Measurements from ENCODE around the gene LBHD1.
"Not testable (repeated sequence)": the region's sequence is repeated elsewhere in the genome, so short reads cannot be mapped to it uniquely, and the experiment has no call there.

The LBHD1 gene

DNA sequence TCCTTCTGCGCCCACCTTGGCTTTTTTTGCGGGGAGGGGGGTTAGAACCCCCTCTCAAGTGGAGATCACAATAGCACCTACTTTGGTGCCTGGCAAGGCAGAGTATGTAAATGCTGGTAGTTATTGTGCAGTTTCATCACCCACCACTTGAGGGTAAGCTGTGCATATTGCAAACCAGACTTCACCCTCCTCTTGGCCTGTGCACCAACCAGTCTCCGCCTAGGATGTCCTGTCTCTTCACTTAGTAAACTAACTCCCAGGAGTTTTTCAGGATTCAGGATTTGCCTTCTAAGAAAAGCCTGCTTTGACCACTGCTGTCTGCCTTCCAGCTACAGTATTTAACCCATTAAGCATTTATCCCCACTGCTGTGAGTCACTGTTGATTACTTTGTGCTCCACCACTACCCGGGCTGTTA is 8.8 kb upstream of the LBHD1 start:
- peaks cover 30% of the 10 kb centered on the region for H3K4me1 Mint-ChIP-seq (ENCODE audit: low read depth)
- peak; percentile 32 for DNase-seq (ENCODE audit: low spot score)
- H3K9me3 Mint-ChIP-seq = no peaks in the 10 kb centered on the region
- peak overlapping the region; percentile 64 for H3K4me3 Mint-ChIP-seq
- H3K36me3 Mint-ChIP-seq (ENCODE audit: low read depth) = peaks cover 20% of the 10 kb centered on the region
- peak overlapping the region; percentile 80 for H3K27ac Mint-ChIP-seq
- H3K27me3 Mint-ChIP-seq (ENCODE audit: low read depth) = no peaks in the 10 kb centered on the region

DNA sequence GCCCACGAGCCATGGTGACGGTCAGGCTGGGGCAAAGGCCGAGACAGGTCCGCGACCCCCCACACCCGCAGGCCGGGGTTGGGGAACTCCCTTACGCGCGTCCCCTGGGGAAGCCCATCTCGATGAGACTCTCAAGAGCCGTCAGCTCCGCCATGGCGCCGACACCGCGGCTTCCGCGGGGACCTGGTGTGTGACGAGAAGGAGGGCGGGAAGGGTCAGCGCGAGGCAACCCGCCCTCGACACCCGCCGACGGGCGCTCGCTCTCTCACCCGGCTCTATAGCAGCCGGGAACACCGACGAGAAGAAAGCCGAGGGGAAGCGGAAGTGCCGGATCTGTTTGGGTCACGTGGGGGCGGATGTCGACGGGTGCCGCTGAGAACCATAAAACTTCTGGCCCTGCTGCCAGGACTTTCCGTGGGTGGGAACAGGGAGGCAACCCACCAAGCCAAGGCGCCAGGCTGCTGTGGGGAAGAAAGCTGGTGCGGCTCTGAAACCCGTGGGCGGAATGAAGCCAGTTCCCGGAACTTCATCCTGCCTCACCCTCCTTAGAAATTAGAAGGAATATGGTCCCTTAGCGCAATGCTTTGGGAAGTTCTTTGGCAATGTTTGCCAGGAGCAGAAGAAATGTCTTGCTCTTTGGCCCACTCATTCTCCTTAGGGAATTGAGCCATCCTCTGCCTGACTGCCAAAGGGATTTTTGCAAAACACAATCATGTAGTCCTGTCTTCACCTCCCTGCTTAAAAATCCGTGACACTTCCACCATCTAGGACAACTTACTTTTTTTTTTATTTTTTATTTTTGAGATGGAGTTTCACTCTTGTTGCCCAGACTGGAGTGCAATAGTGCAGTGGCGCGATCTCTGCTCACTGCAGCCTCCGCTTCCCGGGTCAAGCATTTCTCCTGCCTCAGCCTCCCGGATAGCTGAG is 7.0 kb upstream of the LBHD1 start, which contains the start of gene UBXN1:
TSS of gene UBXN1 (minus strand) at position 304 of the 927 bp plus-strand sequence. CDS start at position 154, 150 bp downstream.
- peak; percentile 86 for DNase-seq (ENCODE audit: low spot score)
- Mint-ChIP-seq H3K9me3 (no peaks in the 10 kb centered on the region), H3K36me3 (ENCODE audit: low read depth) (peaks cover 27% of the 10 kb centered on the region), H3K27ac (peak within 1 kb of the TSS; percentile 92), H3K27me3 (ENCODE audit: low read depth) (no peaks in the 10 kb centered on the region), H3K4me3 (peak within 1 kb of the TSS; percentile 93), H3K4me1 (ENCODE audit: low read depth) (peaks cover 34% of the 10 kb centered on the region)

DNA sequence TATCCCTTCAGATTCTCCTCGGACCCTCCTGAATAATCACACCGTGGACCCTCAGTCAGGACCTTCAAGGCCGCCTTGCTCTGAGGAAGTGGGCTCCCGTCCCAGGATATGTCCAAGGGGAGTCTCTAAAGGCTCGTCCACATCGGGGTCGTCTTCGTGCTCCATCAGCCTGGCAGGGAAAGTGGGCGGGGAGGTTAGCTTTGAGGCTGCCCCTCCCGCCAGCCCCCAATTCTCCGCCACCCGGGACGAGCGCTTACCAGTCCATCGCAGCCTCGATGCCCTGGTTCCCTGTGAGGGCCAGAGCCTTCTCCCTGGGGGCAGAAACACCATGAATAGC is 6.3 kb upstream of the LBHD1 start:
- H3K27ac Mint-ChIP-seq = peak overlapping the region; percentile 92
- no peaks in the 10 kb centered on the region for H3K27me3 Mint-ChIP-seq (ENCODE audit: low read depth)
- peak overlapping the region; percentile 93 for H3K4me3 Mint-ChIP-seq
- no peaks in the 10 kb centered on the region for H3K9me3 Mint-ChIP-seq
- no peak for DNase-seq (ENCODE audit: low spot score)
- H3K4me1 Mint-ChIP-seq (ENCODE audit: low read depth) = peaks cover 36% of the 10 kb centered on the region
- H3K36me3 Mint-ChIP-seq (ENCODE audit: low read depth) = peaks cover 30% of the 10 kb centered on the region

DNA sequence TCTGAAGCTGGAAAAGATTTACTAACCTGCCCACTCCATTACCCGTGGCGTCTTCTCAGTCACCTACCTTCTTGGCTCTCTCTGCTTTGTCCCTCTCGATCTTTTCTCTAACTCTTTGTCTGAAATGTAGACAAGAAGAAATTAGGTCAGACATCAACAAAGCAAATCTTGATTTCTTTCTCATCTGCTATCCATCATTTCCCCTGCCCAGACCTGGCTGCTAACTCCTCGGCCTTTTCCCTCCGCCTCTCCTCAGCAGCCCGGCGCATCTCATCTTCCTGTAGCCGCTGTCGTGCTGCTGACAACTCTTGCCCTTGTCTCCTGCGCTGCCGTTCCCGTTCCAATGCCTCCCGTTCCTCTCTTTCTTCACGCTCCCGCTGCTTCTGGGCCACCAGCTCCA is 5.6 kb upstream of the LBHD1 start:
- peak overlapping the region; percentile 93 for H3K4me3 Mint-ChIP-seq
- H3K27ac Mint-ChIP-seq = peak overlapping the region; percentile 92
- no peaks in the 10 kb centered on the region for H3K27me3 Mint-ChIP-seq (ENCODE audit: low read depth)
- peaks cover 41% of the 10 kb centered on the region for H3K4me1 Mint-ChIP-seq (ENCODE audit: low read depth)
- no peak for DNase-seq (ENCODE audit: low spot score)
- H3K9me3 Mint-ChIP-seq = no peaks in the 10 kb centered on the region
- peaks cover 31% of the 10 kb centered on the region for H3K36me3 Mint-ChIP-seq (ENCODE audit: low read depth)

DNA sequence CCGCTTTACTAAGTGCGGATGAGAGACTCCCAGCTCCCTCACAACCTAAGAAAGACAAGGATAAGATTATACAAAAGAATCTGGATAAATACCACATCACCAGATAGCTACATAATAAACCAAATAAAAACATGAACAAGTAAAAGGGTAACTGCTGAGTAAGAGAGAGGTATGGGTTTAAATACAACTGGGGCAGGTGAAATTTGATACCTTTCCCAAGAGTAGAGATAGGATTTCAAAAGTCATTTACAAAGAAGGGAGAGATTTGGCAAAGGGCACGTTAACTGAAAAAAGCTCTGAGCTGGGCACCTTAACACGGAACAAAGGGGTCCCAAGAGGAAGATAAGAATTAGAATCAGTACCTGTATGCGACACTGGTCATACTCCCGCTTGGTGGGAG is 5.1 kb upstream of the LBHD1 start:
- Mint-ChIP-seq H3K36me3 (ENCODE audit: low read depth) (peaks cover 36% of the 10 kb centered on the region), H3K4me1 (ENCODE audit: low read depth) (peaks cover 44% of the 10 kb centered on the region), H3K4me3 (peak overlapping the region; percentile 67), H3K27me3 (ENCODE audit: low read depth) (no peaks in the 10 kb centered on the region), H3K27ac (peak overlapping the region; percentile 51), H3K9me3 (no peaks in the 10 kb centered on the region)
- DNase-seq (ENCODE audit: low spot score) = no peak

DNA sequence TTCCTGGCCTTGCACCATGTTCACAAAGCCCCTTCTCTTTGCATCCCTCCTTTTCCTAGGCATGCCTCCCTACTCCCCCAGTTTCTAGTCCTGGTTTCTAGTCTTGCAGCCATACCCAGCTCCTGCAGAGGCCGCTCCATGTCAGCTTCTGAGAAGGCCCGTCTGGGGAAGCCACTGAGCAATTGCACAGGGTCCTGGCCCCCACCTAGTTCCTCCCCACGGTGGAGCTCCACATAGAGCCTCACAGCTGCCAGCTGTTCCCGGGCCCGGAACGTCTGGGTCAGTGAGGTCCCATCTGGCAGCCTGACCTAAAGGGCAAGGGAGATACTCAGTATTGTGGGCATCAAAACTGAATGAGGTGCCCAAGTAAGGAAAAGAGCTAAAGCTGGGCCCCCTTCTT is 4.6 kb upstream of the LBHD1 start:
- no peaks in the 10 kb centered on the region for H3K9me3 Mint-ChIP-seq
- no peak for DNase-seq (ENCODE audit: low spot score)
- H3K4me3 Mint-ChIP-seq = peak overlapping the region; percentile 67
- no peaks in the 10 kb centered on the region for H3K27me3 Mint-ChIP-seq (ENCODE audit: low read depth)
- peaks cover 44% of the 10 kb centered on the region for H3K4me1 Mint-ChIP-seq (ENCODE audit: low read depth)
- H3K36me3 Mint-ChIP-seq (ENCODE audit: low read depth) = peaks cover 39% of the 10 kb centered on the region
- H3K27ac Mint-ChIP-seq = no peak overlapping the region

DNA sequence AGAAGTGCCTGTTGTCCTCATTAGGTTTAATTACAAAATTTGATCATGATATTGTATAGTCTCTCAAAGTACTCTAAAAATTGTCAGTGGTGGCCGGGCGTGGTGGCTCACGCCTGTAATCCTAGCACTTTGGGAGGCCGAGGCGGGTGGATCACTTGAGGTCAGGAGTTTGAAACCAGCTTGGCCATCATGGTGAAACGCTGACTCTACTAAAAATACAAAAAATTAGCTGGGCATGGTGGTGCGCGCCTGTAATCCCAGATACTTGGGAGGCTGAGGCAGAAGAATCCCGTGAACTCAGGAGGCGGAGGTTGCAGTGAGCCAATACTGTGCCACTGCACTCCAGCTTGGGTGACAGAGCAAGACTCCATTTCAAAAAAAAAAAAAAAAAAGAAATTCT is 3.3 kb upstream of the LBHD1 start:
- peaks cover 44% of the 10 kb centered on the region for H3K36me3 Mint-ChIP-seq (ENCODE audit: low read depth)
- H3K4me3 Mint-ChIP-seq; H3K27ac Mint-ChIP-seq; H3K27me3 Mint-ChIP-seq (ENCODE audit: low read depth); H3K9me3 Mint-ChIP-seq; DNase-seq (ENCODE audit: low spot score): not testable (repeated sequence)
- H3K4me1 Mint-ChIP-seq (ENCODE audit: low read depth) = peaks cover 43% of the 10 kb centered on the region

DNA sequence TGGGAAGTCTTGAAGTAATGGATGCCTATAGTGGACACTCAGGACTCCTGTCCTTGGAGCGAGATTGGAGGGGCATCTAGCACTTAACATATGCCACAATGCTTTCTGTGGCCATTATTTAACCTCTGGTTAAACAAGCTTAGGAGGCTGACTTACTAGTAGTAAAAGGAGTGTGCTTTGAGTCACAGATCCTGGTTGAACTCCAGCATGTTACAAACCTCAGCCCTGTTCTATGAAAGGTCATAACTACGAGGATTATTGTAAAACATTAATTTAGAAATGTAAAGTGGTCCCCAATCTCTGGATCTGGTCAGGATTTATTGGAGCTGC is 1.1 kb upstream of the LBHD1 start:
- Mint-ChIP-seq H3K36me3 (ENCODE audit: low read depth) (peaks cover 45% of the 10 kb centered on the region), H3K4me1 (ENCODE audit: low read depth) (peaks cover 45% of the 10 kb centered on the region), H3K27me3 (ENCODE audit: low read depth) (no peaks in the 10 kb centered on the region), H3K4me3 (peak overlapping the region; percentile 98), H3K27ac (no peak overlapping the region), H3K9me3 (no peaks in the 10 kb centered on the region)
- no peak for DNase-seq (ENCODE audit: low spot score)

DNA sequence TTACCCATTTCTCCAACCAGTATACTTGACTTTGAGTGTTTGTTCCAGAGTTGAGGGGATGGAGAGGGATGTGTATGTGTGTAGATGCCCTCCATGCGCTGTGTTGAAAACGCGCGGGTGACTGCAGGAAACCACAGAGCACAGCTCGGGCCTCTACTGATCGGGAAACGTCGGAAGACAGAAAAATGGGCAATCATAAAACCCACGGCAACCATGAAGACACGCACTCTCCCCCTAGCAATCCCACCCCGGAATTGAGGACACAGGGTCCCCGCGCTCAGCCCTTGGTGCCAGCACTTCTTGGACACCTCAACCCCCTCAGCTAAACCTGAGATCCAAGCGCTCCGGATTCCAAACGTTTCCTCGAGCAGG is 845 bp downstream of the LBHD1 start:
- H3K4me1 Mint-ChIP-seq (ENCODE audit: low read depth) = peaks cover 43% of the 10 kb centered on the region
- H3K36me3 Mint-ChIP-seq (ENCODE audit: low read depth) = peaks cover 42% of the 10 kb centered on the region
- peak overlapping the region; percentile 92 for H3K27ac Mint-ChIP-seq
- H3K9me3 Mint-ChIP-seq = no peaks in the 10 kb centered on the region
- no peak for DNase-seq (ENCODE audit: low spot score)
- H3K27me3 Mint-ChIP-seq (ENCODE audit: low read depth) = no peaks in the 10 kb centered on the region
- H3K4me3 Mint-ChIP-seq = peak overlapping the region; percentile 98

DNA sequence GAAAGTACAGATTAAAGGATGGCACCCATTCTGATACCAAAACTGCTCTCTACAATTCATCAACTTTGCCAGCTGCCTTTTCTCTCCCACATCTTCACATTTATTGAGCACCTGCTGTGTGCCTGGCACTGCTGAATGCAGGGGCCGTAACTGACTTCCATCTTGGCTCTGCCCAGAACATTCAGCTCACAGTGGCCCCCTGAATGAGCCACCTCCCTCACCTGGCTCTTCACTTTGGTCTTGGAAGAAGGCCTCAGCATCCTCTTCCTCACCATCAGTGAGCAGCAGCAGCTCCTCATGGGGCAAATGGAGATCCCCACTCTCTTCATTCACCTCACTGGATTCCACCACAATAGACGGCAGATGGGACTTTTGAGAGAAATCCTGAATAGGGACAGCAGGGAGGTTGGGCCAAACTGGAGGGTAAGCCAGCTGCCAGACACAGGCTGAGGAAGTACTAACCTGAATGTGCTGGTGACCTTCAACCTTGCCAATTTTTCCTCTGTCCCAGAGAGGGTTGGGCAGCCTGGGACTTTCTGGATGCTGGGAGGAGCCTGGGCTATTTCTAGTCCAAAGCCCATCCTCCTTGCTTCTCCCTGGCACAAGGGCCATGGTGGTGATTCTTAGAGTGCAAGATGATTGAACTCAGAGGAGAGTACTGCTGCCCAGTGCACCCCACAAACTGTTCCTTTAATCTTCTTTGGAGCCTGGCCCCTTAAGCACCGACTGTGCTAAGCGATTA is 2.5 kb downstream of the LBHD1 start:
- Mint-ChIP-seq H3K27me3 (ENCODE audit: low read depth) (no peaks in the 10 kb centered on the region), H3K9me3 (no peaks in the 10 kb centered on the region), H3K36me3 (ENCODE audit: low read depth) (peaks cover 46% of the 10 kb centered on the region), H3K4me3 (peak overlapping the region; percentile 98), H3K4me1 (ENCODE audit: low read depth) (peaks cover 38% of the 10 kb centered on the region), H3K27ac (peak overlapping the region; percentile 92)
- DNase-seq (ENCODE audit: low spot score) = no peak

DNA sequence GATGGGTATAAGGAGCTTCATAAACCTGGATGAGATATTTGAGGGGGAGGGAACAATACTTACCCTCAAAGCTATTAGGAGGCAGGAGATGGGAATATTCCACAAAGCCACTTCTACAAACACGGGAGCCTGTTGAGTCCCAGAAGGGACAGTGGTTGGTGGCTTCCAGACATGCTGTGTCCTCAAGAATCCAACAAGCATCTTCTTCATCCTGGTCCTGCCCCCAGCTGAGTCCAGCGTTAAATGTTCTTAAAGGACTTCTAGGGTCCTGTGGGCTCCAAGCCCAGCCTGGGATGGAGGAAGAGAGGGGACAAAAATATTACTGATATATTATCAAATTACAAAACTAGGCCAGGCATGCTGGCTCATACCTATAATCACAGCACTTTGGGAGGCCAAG is 4.6 kb downstream of the LBHD1 start:
- H3K4me1 Mint-ChIP-seq (ENCODE audit: low read depth) = peaks cover 31% of the 10 kb centered on the region

DNA sequence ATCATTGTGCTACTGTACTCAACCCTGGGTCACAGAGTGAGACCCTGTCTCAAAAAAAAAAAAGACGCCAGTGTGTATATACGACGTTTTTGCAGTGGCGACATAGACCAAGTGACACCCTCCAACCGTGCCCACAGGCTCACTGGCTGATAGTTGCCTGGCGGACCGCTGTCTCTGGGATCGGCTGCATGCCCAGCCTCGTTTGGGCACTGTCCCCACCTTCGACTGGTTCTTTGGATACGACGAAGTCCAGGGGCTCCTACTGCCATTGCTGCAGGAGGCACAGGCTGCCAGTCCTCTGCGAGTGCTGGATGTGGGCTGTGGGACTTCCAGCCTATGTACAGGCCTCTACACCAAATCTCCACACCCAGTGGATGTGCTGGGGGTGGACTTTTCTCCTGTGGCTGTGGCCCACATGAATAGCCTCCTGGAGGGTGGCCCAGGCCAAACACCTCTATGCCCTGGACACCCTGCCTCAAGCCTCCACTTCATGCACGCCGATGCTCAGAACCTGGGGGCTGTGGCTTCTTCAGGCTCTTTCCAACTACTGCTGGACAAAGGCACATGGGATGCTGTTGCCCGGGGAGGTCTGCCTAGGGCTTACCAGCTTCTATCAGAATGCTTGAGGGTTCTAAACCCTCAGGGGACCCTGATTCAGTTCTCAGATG is 5.7 kb downstream of the LBHD1 start:
- H3K27me3 Mint-ChIP-seq (ENCODE audit: low read depth) = no peaks in the 10 kb centered on the region
- peak overlapping the region; percentile 98 for H3K4me3 Mint-ChIP-seq
- DNase-seq (ENCODE audit: low spot score) = no peak
- no peaks in the 10 kb centered on the region for H3K9me3 Mint-ChIP-seq
- peak overlapping the region; percentile 68 for H3K27ac Mint-ChIP-seq
- peaks cover 43% of the 10 kb centered on the region for H3K36me3 Mint-ChIP-seq (ENCODE audit: low read depth)
- peaks cover 30% of the 10 kb centered on the region for H3K4me1 Mint-ChIP-seq (ENCODE audit: low read depth)

More for the DNA sequence above, 4.6 kb downstream of the LBHD1 start:
- Mint-ChIP-seq H3K9me3 (no peaks in the 10 kb centered on the region), H3K4me3 (peak overlapping the region; percentile 98), H3K36me3 (ENCODE audit: low read depth) (peaks cover 46% of the 10 kb centered on the region), H3K27me3 (ENCODE audit: low read depth) (no peaks in the 10 kb centered on the region), H3K27ac (peak overlapping the region; percentile 10)
- no peak for DNase-seq (ENCODE audit: low spot score)

DNA sequence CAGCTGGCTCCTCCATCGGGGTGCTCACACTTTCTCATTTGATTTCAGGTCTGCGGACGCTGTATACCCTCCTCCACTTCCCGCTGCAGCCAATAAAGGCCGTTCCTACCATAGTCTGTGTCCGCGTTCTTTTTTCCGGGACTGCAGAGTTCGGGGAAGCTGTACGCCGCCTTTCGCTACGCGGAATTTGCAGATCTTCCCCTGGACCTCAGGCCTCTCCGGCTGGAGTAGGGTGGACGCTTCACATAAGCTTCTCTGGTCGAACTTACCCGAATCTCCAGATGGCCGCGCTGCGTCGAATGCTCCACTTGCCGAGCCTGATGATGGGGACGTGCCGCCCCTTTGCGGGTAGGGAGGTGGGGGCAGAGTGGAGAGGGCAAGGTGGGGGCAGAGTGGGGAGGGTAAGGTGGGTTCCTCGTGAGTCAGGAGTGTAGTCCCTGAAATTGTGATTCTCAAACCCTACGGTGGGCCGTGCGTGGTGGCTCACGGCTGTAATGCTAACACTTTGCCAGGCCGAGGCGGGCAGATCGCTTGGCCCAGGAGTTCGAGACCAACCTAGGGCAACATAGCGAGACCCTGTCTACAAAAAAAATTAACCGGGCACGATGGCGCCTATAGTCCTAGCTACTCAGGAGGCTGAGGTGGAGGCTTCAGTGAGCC is 6.3 kb downstream of the LBHD1 start:
- H3K4me1 Mint-ChIP-seq (ENCODE audit: low read depth) = peaks cover 28% of the 10 kb centered on the region
- peak overlapping the region; percentile 98 for H3K4me3 Mint-ChIP-seq
- H3K36me3 Mint-ChIP-seq (ENCODE audit: low read depth) = peaks cover 41% of the 10 kb centered on the region
- peak; percentile 47 for DNase-seq (ENCODE audit: low spot score)
- no peaks in the 10 kb centered on the region for H3K9me3 Mint-ChIP-seq
- H3K27me3 Mint-ChIP-seq (ENCODE audit: low read depth) = no peaks in the 10 kb centered on the region
- H3K27ac Mint-ChIP-seq = peak overlapping the region; percentile 91

All from T-helper 2 cell treated with Interferon-gamma antibody and Interleukin-4, amounts not matched to agents 5 μg/mL and 100 μg/mL, for 36 hours (primary cell).